Pericardium fibroblast (primary cell): ENCODE measurements around the gene P2RY8. TPM values are rescaled to one million over a fixed set of nuclear protein-coding genes. Genes with fewer than 3 reads are reported as not detected.

Source experiments
- total RNA-seq: library from RNA; depleted of rRNA; stranded (reverse); fragments of >200 nt; gene quantifications from 2 replicates; pipeline ENCODE4 v1.2.3, GENCODE V29; 2015

P2RY8 gene
- total RNA-seq: 0.09 TPM in 1 of 2 replicates, not detected in the other

GRCh38 chrX:1537031-1537715 is at the start of gene P2RY8:
P2RY8 (minus strand) TSS chrX:1537185; CDS start chrX:1466558, 70,627 bp downstream.

DNA sequence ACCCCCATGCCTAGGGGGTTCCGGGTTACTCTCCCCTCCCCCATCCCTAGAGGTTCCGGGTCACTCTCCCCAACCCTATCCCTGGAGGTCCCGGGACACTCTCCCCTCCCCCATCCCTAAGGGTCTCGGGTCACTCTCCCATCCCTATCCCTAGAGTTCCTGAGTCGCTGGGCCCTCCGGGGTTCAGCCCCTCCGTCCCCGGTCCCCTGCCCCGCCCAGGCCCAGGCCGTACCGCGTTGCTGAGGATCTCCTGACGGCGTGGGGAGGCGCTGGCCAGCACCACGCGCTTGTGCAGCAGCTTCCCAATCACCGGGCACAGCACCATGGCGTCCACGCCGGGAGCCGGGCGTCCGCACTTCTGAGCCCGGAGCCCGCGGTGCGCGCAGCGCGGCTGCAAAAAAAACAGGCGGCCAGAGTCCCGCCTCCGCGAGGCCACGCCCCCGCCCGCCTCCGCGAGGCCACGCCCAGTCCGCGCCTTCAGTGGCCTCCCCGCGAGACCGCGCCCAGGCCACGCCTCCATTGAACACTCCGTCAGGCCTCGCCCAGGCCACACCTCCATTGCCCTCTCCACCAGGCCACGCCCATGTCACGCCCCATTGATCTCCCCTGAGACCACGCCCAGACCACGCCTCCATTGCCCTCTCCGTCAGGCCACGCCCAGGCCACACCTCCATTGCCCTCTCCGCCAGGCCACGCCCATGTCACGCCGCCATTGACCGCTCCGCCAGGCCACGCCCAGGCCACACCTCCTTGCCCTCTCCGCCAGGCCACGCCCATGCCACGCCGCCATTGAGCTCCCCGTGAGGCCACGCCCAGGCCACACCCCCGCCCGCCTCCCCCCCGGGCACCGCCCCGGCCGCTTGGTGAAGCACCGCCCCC is 84.2 kb downstream of the P2RY8 start, which contains the start of gene ASMTL:
Gene ASMTL, minus strand, starts transcription at position 394 of the 879 bp plus-strand sequence. Its CDS starts 69 bp downstream, at position 325.

Other genes starting within 250 kb of the P2RY8 start
- gene IL3RA, start 200.4 kb downstream of the P2RY8 start, total RNA-seq: not detected in 2 replicates
- gene SLC25A6, start 145.1 kb downstream of the P2RY8 start, total RNA-seq: 383 and 576 TPM in 2 replicates
- 39.9 and 44.0 TPM in 2 replicates for gene ASMTL, start 84.3 kb downstream of the P2RY8 start, total RNA-seq
- gene AKAP17A, start 54.4 kb upstream of the P2RY8 start, total RNA-seq: 24.3 and 28.8 TPM in 2 replicates
- not detected in 2 replicates for gene ASMT, start 77.9 kb upstream of the P2RY8 start, total RNA-seq